Neural crest cell (in vitro differentiated cells): ENCODE data around the gene CARD10. TPM values are rescaled to one million over a fixed set of nuclear protein-coding genes. Genes with fewer than 3 reads are reported as not detected.

ENCODE experiments used
- DNase-seq: peaks from one replicate; pipeline ENCODE4 v3.0.0; 2021; ENCODE audit warnings: low read depth, mixed read lengths, low spot score
- H3K27ac Mint-ChIP-seq: one replicate; pipeline ENCODE4 v1.8.0; 2021; ENCODE audit warnings: mild to moderate bottlenecking, mixed read lengths; ENCODE audit not compliant: unreplicated experiment
- H3K27me3 Mint-ChIP-seq: 2 replicates; pipeline ENCODE4 v1.8.0; 2021; ENCODE audit warnings: low read depth, mild to moderate bottlenecking, mixed read lengths
- H3K36me3 Mint-ChIP-seq: 2 replicates; pipeline ENCODE4 v1.8.0; 2021; ENCODE audit warnings: low read depth, mild to moderate bottlenecking, mixed read lengths
- H3K4me1 Mint-ChIP-seq: 2 replicates; pipeline ENCODE4 v1.8.0; 2021; ENCODE audit warnings: mixed read lengths
- H3K4me3 Mint-ChIP-seq: one replicate; pipeline ENCODE4 v1.8.0; 2021; ENCODE audit warnings: mild to moderate bottlenecking, mixed read lengths
- H3K9me3 Mint-ChIP-seq: 2 replicates; pipeline ENCODE4 v1.8.0; 2021; ENCODE audit warnings: mixed read lengths
- total RNA-seq: library from RNA; stranded (reverse); gene quantifications from 2 replicates; pipeline ENCODE4 v1.2.1, GENCODE V29; 2021
- TF ChIP-seq, protein P1 (sequence below): fragments of 200-600 bp; sonication (generic); conservative IDR thresholded peaks from 2 replicates; pipeline ENCODE4 v1.5.0; 2021; ENCODE audit warnings: antibody characterized with exemption, mild to moderate bottlenecking

Gene CARD10
- total RNA-seq, 1 donor from 2014 or later = 7.3 TPM

DNA sequence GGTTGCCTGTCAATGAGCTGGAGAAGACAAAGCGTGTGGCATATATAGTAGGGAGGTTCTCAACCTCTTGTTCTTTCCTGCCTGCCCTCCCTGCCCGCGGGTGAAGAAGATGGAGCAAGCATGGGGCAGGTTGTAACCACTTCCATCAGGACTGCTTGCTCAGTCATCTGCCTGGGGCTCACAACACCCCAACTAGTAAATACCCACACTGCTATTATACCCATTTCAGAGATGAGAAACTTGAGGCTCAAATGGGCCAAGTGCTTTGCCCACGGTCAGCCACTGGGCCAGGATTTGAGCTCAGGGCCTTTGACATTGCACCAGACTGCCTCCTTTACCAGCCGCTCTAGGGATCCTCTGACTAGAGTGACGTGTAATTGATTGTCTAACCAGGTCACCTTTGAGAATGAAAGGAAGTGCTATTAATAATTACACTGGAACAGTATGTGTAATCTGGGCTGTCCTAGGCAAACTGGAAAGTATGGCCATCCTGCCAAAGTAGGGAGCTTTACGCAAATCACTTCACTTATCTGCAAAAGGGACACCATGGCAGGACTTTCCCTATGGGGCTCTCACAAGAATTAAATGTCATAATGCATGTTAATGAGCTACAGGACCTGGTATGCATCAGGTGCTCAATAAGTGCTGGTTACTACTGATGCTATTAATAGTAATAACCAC lies 38.2 kb upstream of the CARD10 start:
- Mint-ChIP-seq H3K4me1 (peaks cover 38% of the 10 kb centered on the region), H3K27me3 (peaks cover 34% of the 10 kb centered on the region), H3K36me3 (no peaks in the 10 kb centered on the region), H3K27ac (no peak overlapping the region), H3K9me3 (no peaks in the 10 kb centered on the region), H3K4me3 (peak overlapping the region; percentile 33)
- no peak for DNase-seq
- TF ChIP-seq, protein P1, sequence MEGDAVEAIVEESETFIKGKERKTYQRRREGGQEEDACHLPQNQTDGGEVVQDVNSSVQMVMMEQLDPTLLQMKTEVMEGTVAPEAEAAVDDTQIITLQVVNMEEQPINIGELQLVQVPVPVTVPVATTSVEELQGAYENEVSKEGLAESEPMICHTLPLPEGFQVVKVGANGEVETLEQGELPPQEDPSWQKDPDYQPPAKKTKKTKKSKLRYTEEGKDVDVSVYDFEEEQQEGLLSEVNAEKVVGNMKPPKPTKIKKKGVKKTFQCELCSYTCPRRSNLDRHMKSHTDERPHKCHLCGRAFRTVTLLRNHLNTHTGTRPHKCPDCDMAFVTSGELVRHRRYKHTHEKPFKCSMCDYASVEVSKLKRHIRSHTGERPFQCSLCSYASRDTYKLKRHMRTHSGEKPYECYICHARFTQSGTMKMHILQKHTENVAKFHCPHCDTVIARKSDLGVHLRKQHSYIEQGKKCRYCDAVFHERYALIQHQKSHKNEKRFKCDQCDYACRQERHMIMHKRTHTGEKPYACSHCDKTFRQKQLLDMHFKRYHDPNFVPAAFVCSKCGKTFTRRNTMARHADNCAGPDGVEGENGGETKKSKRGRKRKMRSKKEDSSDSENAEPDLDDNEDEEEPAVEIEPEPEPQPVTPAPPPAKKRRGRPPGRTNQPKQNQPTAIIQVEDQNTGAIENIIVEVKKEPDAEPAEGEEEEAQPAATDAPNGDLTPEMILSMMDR = no peak

DNA sequence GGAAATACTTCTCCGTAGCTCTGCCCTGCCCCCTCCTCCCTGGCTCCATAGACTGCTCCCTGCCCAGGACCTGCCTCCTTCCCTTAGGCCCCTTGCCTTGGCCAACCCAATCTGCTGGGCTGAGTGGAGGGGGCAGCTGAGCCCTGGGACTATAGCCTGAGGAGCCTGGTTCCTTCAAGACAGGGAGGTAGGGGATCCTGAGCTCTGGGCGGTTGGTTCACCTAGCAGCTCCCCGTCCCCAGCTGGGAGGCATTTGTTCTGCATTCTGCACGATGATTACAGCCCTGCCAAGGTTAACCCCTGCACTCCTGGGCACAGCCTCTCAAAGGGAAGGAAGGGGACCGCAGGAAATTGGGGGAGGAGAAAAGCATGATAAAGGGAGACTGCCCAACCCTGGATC lies 37.5 kb upstream of the CARD10 start:
- TF ChIP-seq, protein P1 = no peak
- DNase-seq = no peak
- peaks cover 35% of the 10 kb centered on the region for H3K4me1 Mint-ChIP-seq
- H3K36me3 Mint-ChIP-seq = no peaks in the 10 kb centered on the region
- H3K4me3 Mint-ChIP-seq = peak overlapping the region; percentile 33
- no peaks in the 10 kb centered on the region for H3K9me3 Mint-ChIP-seq
- peaks cover 26% of the 10 kb centered on the region for H3K27me3 Mint-ChIP-seq
- H3K27ac Mint-ChIP-seq = no peak overlapping the region

DNA sequence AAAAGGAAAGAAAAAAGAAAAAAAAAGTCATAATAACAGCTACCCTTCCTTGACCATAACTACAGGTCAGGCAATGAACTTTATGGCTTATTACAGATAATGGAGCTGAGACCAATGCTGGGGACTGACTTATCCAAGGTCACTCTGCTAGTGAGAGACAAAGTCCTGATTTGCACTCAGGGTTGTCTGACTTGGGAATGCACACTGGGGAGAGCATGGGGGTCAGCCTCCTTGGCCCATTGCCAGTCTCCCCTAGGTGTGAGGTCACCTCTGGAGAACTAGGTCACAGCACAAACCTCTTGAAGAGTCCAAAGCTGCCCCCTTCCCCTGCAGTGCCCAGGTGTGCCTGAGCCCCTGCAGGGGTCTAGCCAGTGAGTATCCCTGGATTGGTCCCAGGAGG lies 35.8 kb upstream of the CARD10 start:
- Mint-ChIP-seq H3K36me3 (no peaks in the 10 kb centered on the region), H3K9me3 (no peaks in the 10 kb centered on the region), H3K4me3 (no peak overlapping the region), H3K4me1 (peaks cover 44% of the 10 kb centered on the region), H3K27me3 (peaks cover 18% of the 10 kb centered on the region), H3K27ac (no peak overlapping the region)
- no peak for DNase-seq
- TF ChIP-seq, protein P1 = no peak

DNA sequence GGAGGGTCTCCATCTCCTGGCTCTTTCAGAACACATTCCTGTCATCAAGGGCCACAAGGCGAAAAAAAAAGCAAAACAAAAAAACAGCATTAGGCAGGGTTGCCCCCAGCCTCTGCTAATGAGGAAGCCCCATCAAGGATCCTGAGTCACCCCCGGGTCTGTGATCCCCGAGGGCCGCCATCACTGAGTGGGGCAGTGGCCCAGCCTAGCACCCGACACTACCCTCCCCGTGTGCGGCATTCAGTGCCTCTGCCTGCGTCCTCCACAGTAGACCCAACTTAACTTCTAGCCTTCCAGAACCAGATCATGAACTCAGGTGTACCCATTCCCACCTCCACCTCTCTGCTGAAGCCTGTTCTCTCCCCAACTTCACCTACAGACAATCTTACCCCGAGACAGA lies 34.5 kb upstream of the CARD10 start:
- peaks cover 7% of the 10 kb centered on the region for H3K27me3 Mint-ChIP-seq
- TF ChIP-seq, protein P1 = no peak
- no peak for DNase-seq
- peaks cover 45% of the 10 kb centered on the region for H3K4me1 Mint-ChIP-seq
- no peaks in the 10 kb centered on the region for H3K36me3 Mint-ChIP-seq
- H3K9me3 Mint-ChIP-seq = no peaks in the 10 kb centered on the region
- H3K4me3 Mint-ChIP-seq = peak overlapping the region; percentile 21
- no peak overlapping the region for H3K27ac Mint-ChIP-seq

DNA sequence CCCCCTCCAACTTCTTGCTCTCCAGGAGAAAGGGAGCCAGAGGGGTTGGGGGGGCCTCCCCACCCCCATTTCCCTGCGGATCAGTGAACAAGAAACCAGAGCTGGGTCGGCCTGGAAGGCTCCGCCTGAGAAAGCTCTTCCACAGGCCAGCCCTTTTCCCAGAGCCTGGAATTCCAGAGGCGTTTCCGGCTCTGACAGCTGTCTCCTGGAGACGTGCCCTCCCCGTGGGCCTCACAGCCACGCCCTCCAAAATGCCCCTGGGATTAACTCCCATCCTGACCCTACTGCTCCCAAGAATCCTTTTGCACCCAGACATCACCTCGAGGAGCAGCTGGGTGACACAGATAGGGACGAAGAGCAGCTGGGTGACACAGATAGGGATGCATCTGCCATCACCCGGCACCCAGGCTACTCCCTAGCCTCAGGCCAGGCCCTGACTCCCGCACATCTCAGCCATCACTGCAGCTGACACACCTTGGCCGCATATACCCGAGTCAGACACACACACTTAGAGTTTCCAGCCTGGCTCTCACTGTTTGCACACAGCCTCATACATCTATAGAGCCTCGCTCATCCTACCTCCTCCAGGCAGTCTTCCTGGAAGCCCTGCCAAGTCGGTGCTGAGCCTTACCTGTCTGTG lies 33.4 kb upstream of the CARD10 start:
- peaks cover 6% of the 10 kb centered on the region for H3K27me3 Mint-ChIP-seq
- peaks cover 45% of the 10 kb centered on the region for H3K4me1 Mint-ChIP-seq
- H3K4me3 Mint-ChIP-seq = peak overlapping the region; percentile 9
- TF ChIP-seq, protein P1 = no peak
- DNase-seq = no peak
- no peaks in the 10 kb centered on the region for H3K36me3 Mint-ChIP-seq
- peak overlapping the region; percentile 93 for H3K27ac Mint-ChIP-seq
- no peaks in the 10 kb centered on the region for H3K9me3 Mint-ChIP-seq
